Nephron progenitor cell (in vitro differentiated cells): ENCODE results near the gene PDXP.
"Not testable (repeated sequence)": the region's sequence is repeated elsewhere in the genome, so short reads cannot be mapped to it uniquely, and the experiment has no call there.

Experiments
- DNase-seq: peaks from one replicate; pipeline ENCODE4 v3.0.0; 2021
- H3K27ac Mint-ChIP-seq: 2 replicates; pipeline ENCODE4 v1.8.0; 2021; ENCODE audit warnings: mild to moderate bottlenecking, moderate library complexity, mixed read lengths
- H3K27me3 Mint-ChIP-seq: 2 replicates; pipeline ENCODE4 v1.8.0; 2021; ENCODE audit warnings: mild to moderate bottlenecking, low read depth, mixed read lengths; ENCODE audit not compliant: poor library complexity
- H3K36me3 Mint-ChIP-seq: 2 replicates; pipeline ENCODE4 v1.8.0; 2021; ENCODE audit warnings: low read depth, mixed read lengths
- H3K4me1 Mint-ChIP-seq: 2 replicates; pipeline ENCODE4 v1.8.0; 2021; ENCODE audit warnings: mixed read lengths
- H3K4me3 Mint-ChIP-seq: 2 replicates; pipeline ENCODE4 v1.8.0; 2021; ENCODE audit warnings: mild to moderate bottlenecking, moderate library complexity, mixed read lengths
- H3K9me3 Mint-ChIP-seq: 2 replicates; pipeline ENCODE4 v1.8.0; 2021; ENCODE audit warnings: mild to moderate bottlenecking, moderate library complexity, mixed read lengths
- TF ChIP-seq, protein P1 (sequence below): fragments of 200-600 bp; sonication (generic); IDR thresholded peaks from 2 replicates; pipeline ENCODE4 v1.5.0; 2021; ENCODE audit warnings: antibody characterized with exemption

The PDXP gene

DNA sequence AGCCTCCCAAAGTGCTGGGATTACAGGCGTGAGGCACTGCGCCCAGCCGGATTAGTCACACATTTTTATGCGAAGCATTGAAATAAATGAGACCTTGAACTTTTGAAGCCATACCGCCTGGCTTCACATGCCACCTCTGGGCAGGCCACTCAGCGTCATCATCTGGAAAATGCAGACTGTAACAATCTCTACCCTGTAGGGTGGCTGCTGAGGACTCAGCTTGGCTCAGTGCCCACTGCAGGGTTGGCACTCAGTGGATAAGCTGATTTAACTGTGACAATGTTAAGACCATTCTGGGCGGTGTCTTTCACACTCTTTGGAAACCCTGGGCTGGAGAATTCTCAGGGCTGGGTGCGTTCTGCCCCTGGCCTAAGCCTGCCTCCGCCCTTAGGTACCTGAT, 10.6 kb upstream of the PDXP start:
- peaks cover 7% of the 10 kb centered on the region for H3K4me1 Mint-ChIP-seq

DNA sequence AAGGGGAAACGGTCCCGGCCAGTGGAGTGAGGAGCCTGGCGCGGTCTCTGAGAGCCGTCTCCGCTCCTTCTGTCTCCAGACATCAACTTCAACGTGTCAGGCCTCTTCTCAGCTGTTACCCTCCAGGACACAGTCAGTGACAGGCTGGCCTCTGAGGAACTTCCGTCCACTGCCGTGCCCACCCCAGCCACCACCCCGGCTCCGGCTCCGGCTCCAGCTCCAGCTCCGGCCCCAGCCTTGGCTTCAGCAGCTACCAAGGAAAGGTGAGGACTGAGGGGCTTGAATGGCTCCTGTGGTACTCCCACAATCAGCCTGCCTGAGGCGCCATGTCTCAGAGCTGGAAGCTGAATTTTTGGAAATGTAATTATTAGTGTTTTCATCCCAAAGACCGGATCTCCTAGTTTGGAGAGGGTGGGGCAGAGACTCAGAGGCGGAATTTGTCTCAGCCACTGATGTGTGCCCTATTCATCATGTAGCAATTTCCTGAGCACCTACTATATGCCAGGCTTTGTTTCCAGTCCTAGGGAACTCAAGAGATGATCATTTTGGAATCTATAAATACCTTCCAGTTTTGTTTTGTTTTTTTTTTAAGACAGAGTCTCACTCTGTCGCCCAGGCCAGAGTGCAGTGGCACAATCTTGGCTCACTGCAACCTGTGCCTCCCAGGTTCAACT, 7.9 kb upstream of the PDXP start:
- Mint-ChIP-seq H3K4me3 (no peak overlapping the region), H3K36me3 (peaks cover 35% of the 10 kb centered on the region), H3K9me3 (no peaks in the 10 kb centered on the region), H3K27me3 (no peaks in the 10 kb centered on the region), H3K4me1 (no peaks in the 10 kb centered on the region), H3K27ac (no peak overlapping the region)
- no peak for DNase-seq
- TF ChIP-seq, protein P1, sequence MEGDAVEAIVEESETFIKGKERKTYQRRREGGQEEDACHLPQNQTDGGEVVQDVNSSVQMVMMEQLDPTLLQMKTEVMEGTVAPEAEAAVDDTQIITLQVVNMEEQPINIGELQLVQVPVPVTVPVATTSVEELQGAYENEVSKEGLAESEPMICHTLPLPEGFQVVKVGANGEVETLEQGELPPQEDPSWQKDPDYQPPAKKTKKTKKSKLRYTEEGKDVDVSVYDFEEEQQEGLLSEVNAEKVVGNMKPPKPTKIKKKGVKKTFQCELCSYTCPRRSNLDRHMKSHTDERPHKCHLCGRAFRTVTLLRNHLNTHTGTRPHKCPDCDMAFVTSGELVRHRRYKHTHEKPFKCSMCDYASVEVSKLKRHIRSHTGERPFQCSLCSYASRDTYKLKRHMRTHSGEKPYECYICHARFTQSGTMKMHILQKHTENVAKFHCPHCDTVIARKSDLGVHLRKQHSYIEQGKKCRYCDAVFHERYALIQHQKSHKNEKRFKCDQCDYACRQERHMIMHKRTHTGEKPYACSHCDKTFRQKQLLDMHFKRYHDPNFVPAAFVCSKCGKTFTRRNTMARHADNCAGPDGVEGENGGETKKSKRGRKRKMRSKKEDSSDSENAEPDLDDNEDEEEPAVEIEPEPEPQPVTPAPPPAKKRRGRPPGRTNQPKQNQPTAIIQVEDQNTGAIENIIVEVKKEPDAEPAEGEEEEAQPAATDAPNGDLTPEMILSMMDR = no peak

More for the DNA sequence above, 10.6 kb upstream of the PDXP start:
- H3K4me3 Mint-ChIP-seq = no peak overlapping the region
- no peak overlapping the region for H3K27ac Mint-ChIP-seq
- TF ChIP-seq, protein P1 = no peak
- no peaks in the 10 kb centered on the region for H3K27me3 Mint-ChIP-seq
- peaks cover 40% of the 10 kb centered on the region for H3K36me3 Mint-ChIP-seq
- DNase-seq = no peak
- H3K9me3 Mint-ChIP-seq = no peaks in the 10 kb centered on the region

DNA sequence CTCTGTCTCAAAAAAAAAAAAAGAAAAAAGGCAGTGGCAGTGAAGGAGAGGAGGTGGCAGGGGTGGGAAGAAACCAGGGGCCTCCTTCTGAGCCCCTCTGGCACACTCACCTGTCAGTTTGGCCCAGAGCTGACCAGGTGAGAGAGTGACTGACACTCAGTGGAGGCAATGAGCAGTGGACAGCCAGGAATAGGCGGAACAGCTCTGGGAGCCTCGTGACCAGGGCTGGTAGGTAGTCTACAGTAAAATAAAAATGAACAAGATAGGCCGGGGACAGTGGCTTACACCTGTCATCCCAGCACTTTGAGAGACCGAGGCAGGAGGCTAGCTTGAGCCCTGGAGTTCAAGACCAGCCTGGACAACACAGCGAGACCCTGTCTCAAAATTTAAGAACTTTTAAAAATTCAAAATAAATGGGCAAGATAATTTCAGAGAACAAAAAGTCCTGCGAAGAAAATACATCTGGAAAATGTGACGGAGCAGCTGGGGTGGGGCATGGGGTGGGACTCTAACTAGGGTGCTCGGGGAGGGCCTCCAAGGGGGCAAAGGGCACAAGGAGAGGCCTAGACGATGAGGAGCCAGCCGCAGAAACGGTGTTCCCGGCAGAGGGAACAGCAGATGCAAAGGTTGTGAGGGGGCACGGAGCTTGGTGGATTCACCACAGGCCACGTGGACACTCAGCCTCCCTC, 3.8 kb upstream of the PDXP start:
- DNase-seq = no peak
- H3K36me3 Mint-ChIP-seq = peaks cover 27% of the 10 kb centered on the region
- peaks cover 14% of the 10 kb centered on the region for H3K4me1 Mint-ChIP-seq
- H3K4me3 Mint-ChIP-seq = no peak overlapping the region
- H3K9me3 Mint-ChIP-seq = no peaks in the 10 kb centered on the region
- peak overlapping the region; percentile 48 for H3K27ac Mint-ChIP-seq
- H3K27me3 Mint-ChIP-seq = no peaks in the 10 kb centered on the region
- TF ChIP-seq, protein P1 = no peak

DNA sequence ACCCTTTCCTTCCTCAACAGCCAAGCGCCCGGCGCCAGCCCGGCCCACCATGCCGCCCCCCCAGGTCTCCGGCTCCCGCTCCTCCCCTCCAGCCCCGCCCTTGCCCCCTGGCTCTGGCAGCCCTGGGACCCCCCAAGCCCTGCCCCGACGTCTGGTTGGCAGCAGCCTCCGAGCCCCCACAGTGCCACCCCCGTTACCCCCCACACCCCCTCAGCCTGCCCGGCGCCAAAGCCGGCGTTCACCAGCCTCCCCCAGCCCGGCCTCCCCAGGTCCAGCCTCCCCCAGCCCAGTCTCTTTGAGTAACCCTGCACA, 3.3 kb upstream of the PDXP start:
- TF ChIP-seq, protein P1 = no peak

DNA sequence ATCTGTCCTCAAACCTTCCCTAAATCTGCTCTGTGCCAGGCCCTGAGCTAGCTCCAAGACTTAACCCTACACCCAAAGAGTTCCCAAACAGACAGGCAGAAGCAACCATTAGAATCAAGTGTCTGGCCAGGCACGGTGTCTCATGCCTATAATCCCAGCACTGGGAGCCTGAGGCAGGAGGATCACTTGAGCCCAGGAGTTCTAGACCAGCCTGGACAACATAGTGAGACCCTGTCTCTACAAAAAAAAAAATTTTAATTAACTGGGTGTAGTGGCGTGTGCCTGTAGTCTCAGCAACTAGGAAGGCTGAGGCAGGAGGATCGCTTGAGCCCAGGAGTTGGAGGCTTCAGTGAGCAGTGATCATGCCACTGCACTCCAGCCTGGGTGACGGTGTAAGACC, 1.9 kb upstream of the PDXP start:
- not testable (repeated sequence) for DNase-seq, H3K27me3 Mint-ChIP-seq, H3K9me3 Mint-ChIP-seq, H3K4me3 Mint-ChIP-seq
- Mint-ChIP-seq H3K4me1 (peaks cover 33% of the 10 kb centered on the region), H3K27ac (peak overlapping the region; percentile 98), H3K36me3 (peaks cover 18% of the 10 kb centered on the region)

More for the DNA sequence above, 3.3 kb upstream of the PDXP start:
- H3K27me3 Mint-ChIP-seq = no peaks in the 10 kb centered on the region
- H3K27ac Mint-ChIP-seq = no peak overlapping the region
- peaks cover 19% of the 10 kb centered on the region for H3K4me1 Mint-ChIP-seq
- no peak for DNase-seq
- peaks cover 22% of the 10 kb centered on the region for H3K36me3 Mint-ChIP-seq
- H3K9me3 Mint-ChIP-seq = no peaks in the 10 kb centered on the region
- no peak overlapping the region for H3K4me3 Mint-ChIP-seq

DNA sequence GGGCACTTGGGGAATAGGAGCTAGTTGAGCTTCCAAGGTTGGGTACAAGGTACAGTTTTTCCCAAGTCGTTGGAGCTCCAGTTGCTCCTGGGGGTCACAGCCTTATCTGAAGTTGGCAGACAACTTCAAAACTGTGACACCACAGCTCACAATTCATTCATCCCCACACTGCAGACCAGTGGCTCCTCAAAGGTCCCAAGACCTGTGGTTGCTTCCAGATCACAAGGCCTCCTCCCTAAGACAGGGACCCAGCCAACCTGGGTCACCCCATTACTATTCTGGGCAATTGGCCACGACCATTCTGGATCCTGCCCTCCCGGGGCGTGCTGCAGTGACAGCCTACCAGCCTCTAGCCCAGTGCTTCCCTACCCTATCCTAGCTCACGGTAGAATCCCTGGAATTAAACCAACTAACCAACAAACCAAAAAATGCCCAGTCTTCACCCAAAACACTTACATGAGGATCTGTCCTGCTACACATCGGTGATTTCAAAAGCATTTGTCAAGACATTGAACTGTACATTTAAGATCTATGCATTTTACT, 862 bp upstream of the PDXP start:
- Mint-ChIP-seq H3K27me3 (no peaks in the 10 kb centered on the region), H3K27ac (peak overlapping the region; percentile 83), H3K36me3 (peaks cover 13% of the 10 kb centered on the region), H3K4me3 (peak overlapping the region; percentile 90), H3K4me1 (peaks cover 42% of the 10 kb centered on the region), H3K9me3 (no peaks in the 10 kb centered on the region)
- DNase-seq = no peak
- TF ChIP-seq, protein P1 = no peak
